GM12878 (cell line): Measurements from ENCODE around the gene ARHGAP19. TPM values are rescaled to one million over a fixed set of nuclear protein-coding genes. Genes with fewer than 3 reads are reported as not detected.
"Not testable (repeated sequence)": the region's sequence is repeated elsewhere in the genome, so short reads cannot be mapped to it uniquely, and the experiment has no call there.

Experiments used
- ATAC-seq: fragments of 200-7000 bp; cut with Tn5 transposase; 3 replicates; pipeline ENCODE4 v1.9.1; 2020; ENCODE audit warnings: mild to moderate bottlenecking, moderate library complexity
- BruUV-seq: library from RNA; stranded (reverse); fragments of 400-500 nt; replicated peaks from 2 replicates; lab custom pipeline; 2021; lab: Mats Ljungman, UMichigan
- CTCF ChIA-PET: fragments of 300-600 bp; sonication (Branson Sonifier 250); formaldehyde crosslinking; extraction: SDS; loops from one replicate; lab custom pipeline; 2021; ENCODE audit warnings: inconsistent platforms; lab: Yijun Ruan, JAX
- POLR2A ChIA-PET: fragments of 350-600 bp; formaldehyde crosslinking; extraction: SDS; loops from one replicate; lab custom pipeline; 2021; ENCODE audit warnings: inconsistent platforms; lab: Charles Lee
- RAD21 ChIA-PET: fragments of 300-600 bp; sonication (Branson Sonifier 250); formaldehyde crosslinking; loops from one replicate; lab custom pipeline; 2023; ENCODE audit warnings: antibody characterized with exemption; ENCODE audit not compliant: unreplicated experiment; lab: Charles Lee
- SMC1A ChIA-PET: fragments of 300-600 bp; sonication (Branson Sonifier 250); formaldehyde crosslinking; loops from one replicate; lab custom pipeline; 2023; ENCODE audit not compliant: unreplicated experiment, uncharacterized antibody; lab: Charles Lee
- DNase-seq: peaks from one replicate; pipeline ENCODE4 v3.0.0-alpha.2; 2011; ENCODE audit warnings: low read depth, low spot score
- FAIRE-seq: peaks from 3 replicates; lab custom pipeline; 2011; peaks lifted over from hg19 to GRCh38; lab: Jason Lieb, UNC
- H2AFZ ChIP-seq: 2 replicates; pipeline ENCODE4 v1.6.0; 2011; ENCODE audit warnings: low read depth, low read length, control low read depth; ENCODE audit not compliant: control insufficient read depth
- H3K27ac ChIP-seq: 2 replicates; pipeline ENCODE4 v1.5.1; 2011; ENCODE audit warnings: control low read depth; ENCODE audit not compliant: control insufficient read depth, insufficient read depth
- H3K27me3 ChIP-seq, 2 experiments: replicated peaks in 1 of 2; 2 replicates each; pipeline versions ENCODE4 v1.6.0 to v1.6.1; 2011; ENCODE audit warnings: low read length in 1 of 2; ENCODE audit not compliant: control insufficient read depth in 2 of 2, insufficient read depth in 2 of 2
- H3K36me3 ChIP-seq, 2 experiments: 2 replicates each; pipeline ENCODE4 v1.5.1; 2011; ENCODE audit warnings: low read length in 1 of 2; ENCODE audit not compliant: control insufficient read depth in 2 of 2, insufficient read depth in 2 of 2
- H3K4me1 ChIP-seq: 2 replicates; pipeline ENCODE4 v1.6.1; 2011; ENCODE audit warnings: mild to moderate bottlenecking, low read length, moderate library complexity, mixed read lengths; ENCODE audit not compliant: control insufficient read depth, insufficient read depth
- H3K4me2 ChIP-seq: 2 replicates; pipeline ENCODE4 v1.6.0; 2011; ENCODE audit warnings: control low read depth; ENCODE audit not compliant: control insufficient read depth, insufficient read depth
- H3K4me3 ChIP-seq: fragments of 200-600 bp; sonication (generic); 2 replicates; pipeline ENCODE4 v1.5.1; 2016
- H3K79me2 ChIP-seq: 2 replicates; pipeline ENCODE4 v1.6.0; 2011; ENCODE audit warnings: low read length; ENCODE audit not compliant: control insufficient read depth, insufficient read depth
- H3K9ac ChIP-seq: 2 replicates; pipeline ENCODE4 v1.8.0; 2011; ENCODE audit warnings: low read length, control low read depth, mixed read lengths; ENCODE audit not compliant: control insufficient read depth, insufficient read depth
- H3K9me3 ChIP-seq: replicated peaks from 3 replicates; pipeline ENCODE4 v1.5.1; 2011; ENCODE audit warnings: mild to moderate bottlenecking, low read length; ENCODE audit not compliant: control insufficient read depth, insufficient read depth
- H4K20me1 ChIP-seq: 2 replicates; pipeline ENCODE4 v1.6.0; 2011; ENCODE audit not compliant: control insufficient read depth, insufficient read depth
- HDAC6 ChIP-seq: fragments of 200-600 bp; sonication (generic); IDR thresholded peaks from one replicate; pipeline ENCODE4 v1.8.0; 2017; ENCODE audit warnings: antibody characterized with exemption; ENCODE audit not compliant: unreplicated experiment
- MYC ChIP-seq: IDR thresholded peaks from 2 replicates; pipeline ENCODE4 v1.6.1; 2011; ENCODE audit warnings: mild to moderate bottlenecking, low read length, moderate library complexity, inconsistent platforms; ENCODE audit not compliant: insufficient read depth, insufficient replicate concordance, insufficient read length, severe bottlenecking
- TCF3 ChIP-seq: IDR thresholded peaks from 2 replicates; pipeline ENCODE4 v1.6.1; 2012; ENCODE audit warnings: low read depth, mild to moderate bottlenecking, low read length, borderline replicate concordance; ENCODE audit not compliant: insufficient read depth
- WRNIP1 ChIP-seq: IDR thresholded peaks from 2 replicates; pipeline ENCODE4 v1.6.1; 2011; ENCODE audit warnings: low read depth, low read length, improper control_type of control experiment, borderline replicate concordance
- WGBS: methylation state at CpG from one replicate; pipeline ENCODE4 v1.1.6; 2016; ENCODE audit warnings: low lambda C conversion rate; ENCODE audit not compliant: insufficient replicate concordance, insufficient coverage; ENCODE audit errors: missing lambda C conversion rate; 5-methylcytosine and 5-hydroxymethylcytosine counted together
- in situ Hi-C: fragments of 300-500 bp; cut with MboI; formaldehyde crosslinking; loops from 9 replicates; pipeline ENCODE4 v1.14.3; 2018; ENCODE audit warnings: mixed read lengths
- intact Hi-C: fragments of 100-400 bp; cut with micrococcal nuclease; formaldehyde crosslinking; loops from one replicate; pipeline ENCODE4 v1.14.2; 2022; ENCODE audit not compliant: unreplicated experiment
- polyA plus RNA-seq, 11 experiments: library from polyadenylated mRNA; depleted of rRNA in 4 of 11; unstranded in 6 of 11; stranded (reverse) in 5 of 11; fragments of >200 nt; fragmentation: Nextera tagmentation in 4 of 11; fragmentation: Illumina TruSeq in 1 of 11; extraction: Ambion mirVana in 4 of 11; extraction: Trizol in 1 of 11; gene quantifications; 1 replicate in 1 of 11; 2 replicates in 10 of 11; pipeline versions ENCODE4 v1.2.1 to v1.2.3, GENCODE V29; 2011 to 2016; ENCODE audit warnings: inconsistent platforms in 2 of 11, missing spikeins in 2 of 11, low read depth in 1 of 11
- total RNA-seq, 4 experiments: library from RNA; depleted of rRNA in 3 of 4; stranded (reverse); fragments of >200 nt in 3 of 4; fragmentation: Illumina TruSeq in 1 of 4; extraction: Trizol in 1 of 4; gene quantifications; 2 replicates each; pipeline versions ENCODE4 v1.2.1 to v1.2.3, GENCODE V29; 2013 to 2021
- TF ChIP-seq, protein P1 (sequence below): fragments of 450-650 bp; IDR thresholded peaks from 2 replicates; pipeline ENCODE4 v1.6.1; 2017; ENCODE audit warnings: mild to moderate bottlenecking, moderate library complexity
- TF ChIP-seq, protein P2 (sequence below): IDR thresholded peaks from 2 replicates; pipeline ENCODE4 v1.6.1; 2012; ENCODE audit warnings: improper control_type of control experiment, low read depth, low read length; ENCODE audit not compliant: insufficient replicate concordance

Gene ARHGAP19
- total and polyA plus RNA-seq, 10 of the 15 experiments (the other 5 are each of a cell fraction or from before 2014, with no cell fraction given): 13.3 to 40.7 (median 22.6) TPM

DNA sequence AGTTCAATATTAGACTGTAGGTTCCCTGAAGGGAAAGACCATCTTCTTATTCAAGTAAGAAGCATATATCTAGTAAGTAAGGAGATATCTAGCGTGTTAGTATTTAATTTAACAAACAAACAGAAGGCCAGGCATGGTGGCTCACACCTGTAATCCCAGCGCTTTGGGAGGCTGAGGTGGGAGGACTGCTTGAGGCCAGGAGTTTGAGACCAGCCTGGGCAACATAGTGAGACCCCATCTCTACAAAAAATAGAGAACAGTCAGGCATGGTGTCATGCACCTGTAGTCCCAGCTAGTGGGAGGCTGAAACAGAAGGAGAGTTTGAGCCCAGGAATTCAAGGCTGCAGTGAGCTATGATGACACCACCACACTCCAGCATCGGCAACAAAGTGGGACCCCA, 27.3 kb downstream of the ARHGAP19 start:
- DNase-seq, POLR2A ChIA-PET, ATAC-seq: not testable (repeated sequence)

DNA sequence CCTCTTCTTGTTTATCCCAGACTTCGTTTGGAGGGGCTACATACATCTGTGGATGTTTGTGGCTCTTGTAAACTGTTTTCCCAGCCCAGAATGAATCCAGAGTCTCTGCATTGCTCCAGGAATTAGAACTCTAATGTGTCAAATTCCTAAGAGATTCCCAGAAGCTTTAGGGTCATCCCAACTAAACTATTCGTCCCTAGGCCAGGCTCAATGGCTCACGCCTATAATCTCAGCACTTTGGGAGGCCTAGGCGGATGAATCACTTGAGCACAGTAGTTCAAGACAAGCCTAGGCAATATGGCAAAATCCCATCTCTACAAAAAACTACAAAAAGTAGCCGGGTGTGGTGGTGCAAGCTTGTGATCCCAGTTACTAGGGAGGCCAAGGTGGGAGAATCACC, 28.5 kb downstream of the ARHGAP19 start:
- H4K20me1 ChIP-seq: no peaks in the 10 kb centered on the region
- DNase-seq (no peak), FAIRE-seq (no peak), ATAC-seq (no peak)
- no peak overlapping the region for H3K4me2 ChIP-seq
- ChIA-PET CTCF (interaction anchor here (8.9 kb wide), 1 partner anchor 14 kb away, joined by 44 read pairs; no protein-coding TSS in a partner anchor), SMC1A (interaction anchor here (0.8 to 1.1 kb wide), 2 partner anchors 69 to 85 kb away, joined by 3 read pairs; no protein-coding TSS in a partner anchor), RAD21 (no interaction called here), POLR2A (no interaction called here)
- H3K36me3 ChIP-seq: peaks cover 0 to 5% of the 10 kb centered on the region in 2 experiments; a peak in 2 of 4 replicates
- H3K79me2 ChIP-seq: no peaks in the 10 kb centered on the region; the same call in none of the 2 replicates
- H3K4me3 ChIP-seq: no peak overlapping the region
- BruUV-seq: no TSS peak
- H3K4me1 ChIP-seq: no peaks in the 10 kb centered on the region
- WGBS: 81% methylated on average over 5 of the region's 5 CpGs
- no peak overlapping the region for H3K9ac ChIP-seq
- no peak overlapping the region for H2AFZ ChIP-seq
- H3K9me3 ChIP-seq: no peaks in the 10 kb centered on the region; the same call in 2 of the 3 replicates
- no peaks in the 10 kb centered on the region for H3K27me3 ChIP-seq
- no peak overlapping the region for H3K27ac ChIP-seq
- intact Hi-C loops: no loop called here
- in situ Hi-C loops: no loop called here
- TF ChIP-seq WRNIP1: no peak
- TF ChIP-seq TCF3: no peak
- TF ChIP-seq MYC: no peak
- TF ChIP-seq, protein P1, sequence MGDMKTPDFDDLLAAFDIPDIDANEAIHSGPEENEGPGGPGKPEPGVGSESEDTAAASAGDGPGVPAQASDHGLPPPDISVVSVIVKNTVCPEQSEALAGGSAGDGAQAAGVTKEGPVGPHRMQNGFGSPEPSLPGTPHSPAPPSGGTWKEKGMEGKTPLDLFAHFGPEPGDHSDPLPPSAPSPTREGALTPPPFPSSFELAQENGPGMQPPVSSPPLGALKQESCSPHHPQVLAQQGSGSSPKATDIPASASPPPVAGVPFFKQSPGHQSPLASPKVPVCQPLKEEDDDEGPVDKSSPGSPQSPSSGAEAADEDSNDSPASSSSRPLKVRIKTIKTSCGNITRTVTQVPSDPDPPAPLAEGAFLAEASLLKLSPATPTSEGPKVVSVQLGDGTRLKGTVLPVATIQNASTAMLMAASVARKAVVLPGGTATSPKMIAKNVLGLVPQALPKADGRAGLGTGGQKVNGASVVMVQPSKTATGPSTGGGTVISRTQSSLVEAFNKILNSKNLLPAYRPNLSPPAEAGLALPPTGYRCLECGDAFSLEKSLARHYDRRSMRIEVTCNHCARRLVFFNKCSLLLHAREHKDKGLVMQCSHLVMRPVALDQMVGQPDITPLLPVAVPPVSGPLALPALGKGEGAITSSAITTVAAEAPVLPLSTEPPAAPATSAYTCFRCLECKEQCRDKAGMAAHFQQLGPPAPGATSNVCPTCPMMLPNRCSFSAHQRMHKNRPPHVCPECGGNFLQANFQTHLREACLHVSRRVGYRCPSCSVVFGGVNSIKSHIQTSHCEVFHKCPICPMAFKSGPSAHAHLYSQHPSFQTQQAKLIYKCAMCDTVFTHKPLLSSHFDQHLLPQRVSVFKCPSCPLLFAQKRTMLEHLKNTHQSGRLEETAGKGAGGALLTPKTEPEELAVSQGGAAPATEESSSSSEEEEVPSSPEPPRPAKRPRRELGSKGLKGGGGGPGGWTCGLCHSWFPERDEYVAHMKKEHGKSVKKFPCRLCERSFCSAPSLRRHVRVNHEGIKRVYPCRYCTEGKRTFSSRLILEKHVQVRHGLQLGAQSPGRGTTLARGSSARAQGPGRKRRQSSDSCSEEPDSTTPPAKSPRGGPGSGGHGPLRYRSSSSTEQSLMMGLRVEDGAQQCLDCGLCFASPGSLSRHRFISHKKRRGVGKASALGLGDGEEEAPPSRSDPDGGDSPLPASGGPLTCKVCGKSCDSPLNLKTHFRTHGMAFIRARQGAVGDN: no peak
- TF ChIP-seq HDAC6: no peak
- TF ChIP-seq, protein P2, sequence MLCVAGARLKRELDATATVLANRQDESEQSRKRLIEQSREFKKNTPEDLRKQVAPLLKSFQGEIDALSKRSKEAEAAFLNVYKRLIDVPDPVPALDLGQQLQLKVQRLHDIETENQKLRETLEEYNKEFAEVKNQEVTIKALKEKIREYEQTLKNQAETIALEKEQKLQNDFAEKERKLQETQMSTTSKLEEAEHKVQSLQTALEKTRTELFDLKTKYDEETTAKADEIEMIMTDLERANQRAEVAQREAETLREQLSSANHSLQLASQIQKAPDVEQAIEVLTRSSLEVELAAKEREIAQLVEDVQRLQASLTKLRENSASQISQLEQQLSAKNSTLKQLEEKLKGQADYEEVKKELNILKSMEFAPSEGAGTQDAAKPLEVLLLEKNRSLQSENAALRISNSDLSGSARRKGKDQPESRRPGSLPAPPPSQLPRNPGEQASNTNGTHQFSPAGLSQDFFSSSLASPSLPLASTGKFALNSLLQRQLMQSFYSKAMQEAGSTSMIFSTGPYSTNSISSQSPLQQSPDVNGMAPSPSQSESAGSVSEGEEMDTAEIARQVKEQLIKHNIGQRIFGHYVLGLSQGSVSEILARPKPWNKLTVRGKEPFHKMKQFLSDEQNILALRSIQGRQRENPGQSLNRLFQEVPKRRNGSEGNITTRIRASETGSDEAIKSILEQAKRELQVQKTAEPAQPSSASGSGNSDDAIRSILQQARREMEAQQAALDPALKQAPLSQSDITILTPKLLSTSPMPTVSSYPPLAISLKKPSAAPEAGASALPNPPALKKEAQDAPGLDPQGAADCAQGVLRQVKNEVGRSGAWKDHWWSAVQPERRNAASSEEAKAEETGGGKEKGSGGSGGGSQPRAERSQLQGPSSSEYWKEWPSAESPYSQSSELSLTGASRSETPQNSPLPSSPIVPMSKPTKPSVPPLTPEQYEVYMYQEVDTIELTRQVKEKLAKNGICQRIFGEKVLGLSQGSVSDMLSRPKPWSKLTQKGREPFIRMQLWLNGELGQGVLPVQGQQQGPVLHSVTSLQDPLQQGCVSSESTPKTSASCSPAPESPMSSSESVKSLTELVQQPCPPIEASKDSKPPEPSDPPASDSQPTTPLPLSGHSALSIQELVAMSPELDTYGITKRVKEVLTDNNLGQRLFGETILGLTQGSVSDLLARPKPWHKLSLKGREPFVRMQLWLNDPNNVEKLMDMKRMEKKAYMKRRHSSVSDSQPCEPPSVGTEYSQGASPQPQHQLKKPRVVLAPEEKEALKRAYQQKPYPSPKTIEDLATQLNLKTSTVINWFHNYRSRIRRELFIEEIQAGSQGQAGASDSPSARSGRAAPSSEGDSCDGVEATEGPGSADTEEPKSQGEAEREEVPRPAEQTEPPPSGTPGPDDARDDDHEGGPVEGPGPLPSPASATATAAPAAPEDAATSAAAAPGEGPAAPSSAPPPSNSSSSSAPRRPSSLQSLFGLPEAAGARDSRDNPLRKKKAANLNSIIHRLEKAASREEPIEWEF: no peak

More for the DNA sequence above, 27.3 kb downstream of the ARHGAP19 start:
- in situ Hi-C loops, BruUV-seq, intact Hi-C loops, H3K4me1 ChIP-seq, H3K27me3 ChIP-seq, H3K79me2 ChIP-seq, H4K20me1 ChIP-seq, SMC1A ChIA-PET, H3K27ac ChIP-seq, H3K9me3 ChIP-seq, H2AFZ ChIP-seq, H3K9ac ChIP-seq, H3K4me3 ChIP-seq, H3K36me3 ChIP-seq, RAD21 ChIA-PET, FAIRE-seq, H3K4me2 ChIP-seq: not testable (repeated sequence)
- CTCF ChIA-PET: interaction anchor here (1.6 to 8.9 kb wide), 2 partner anchors 13 to 30 kb away, joined by 4 to 44 read pairs; no protein-coding TSS in a partner anchor
- WGBS: 91% methylated on average over 3 of the region's 3 CpGs
